Mesenchymal stem cell (in vitro differentiated cells and primary cell): ENCODE measurements around the gene SEC24C.
A peak's percentile ranks its signal among the peaks of the same experiment; 100 is the strongest.
"Not testable (repeated sequence)": the region's sequence is repeated elsewhere in the genome, so short reads cannot be mapped to it uniquely, and the experiment has no call there.

Source experiments
- DNase-seq: peaks from one replicate; pipeline ENCODE4 v3.0.0-alpha.2; 2013
- H2AFZ ChIP-seq: one replicate; pipeline ENCODE4 v1.6.1; 2013; ENCODE audit warnings: low read depth, mild to moderate bottlenecking, control low read depth, inconsistent platforms, low read length, moderate library complexity
- H2AK5ac ChIP-seq: 2 replicates; pipeline ENCODE4 v1.6.1; 2013; ENCODE audit warnings: low read length, moderate library complexity, mild to moderate bottlenecking, inconsistent platforms; ENCODE audit not compliant: severe bottlenecking
- H2BK120ac ChIP-seq: one replicate; pipeline ENCODE4 v1.6.1; 2013; ENCODE audit warnings: low read depth, mild to moderate bottlenecking, inconsistent platforms, low read length, moderate library complexity
- H2BK12ac ChIP-seq, 2 experiments: one replicate each; pipeline ENCODE4 v1.6.1; 2013; ENCODE audit warnings: inconsistent platforms in 2 of 2, low read length in 2 of 2, mild to moderate bottlenecking in 2 of 2, moderate library complexity in 2 of 2, control low read depth in 1 of 2
- H2BK15ac ChIP-seq: one replicate; pipeline ENCODE4 v1.6.1; 2013; ENCODE audit warnings: mild to moderate bottlenecking, low read depth, inconsistent platforms; ENCODE audit not compliant: poor library complexity, severe bottlenecking
- H2BK5ac ChIP-seq: 2 replicates; pipeline ENCODE4 v1.6.1; 2013; ENCODE audit warnings: low read depth, mild to moderate bottlenecking, low read length, control low read depth, inconsistent platforms; ENCODE audit not compliant: poor library complexity, severe bottlenecking
- H3K14ac ChIP-seq, 2 experiments: one replicate each; pipeline ENCODE4 v1.6.1; 2013; ENCODE audit warnings: inconsistent platforms in 2 of 2, low read length in 2 of 2, control low read depth in 1 of 2, mild to moderate bottlenecking in 1 of 2, moderate library complexity in 1 of 2
- H3K18ac ChIP-seq, 2 experiments: one replicate each; pipeline ENCODE4 v1.6.1; 2013; ENCODE audit warnings: inconsistent platforms in 2 of 2, low read length in 2 of 2, control low read depth in 1 of 2, low read depth in 1 of 2, mild to moderate bottlenecking in 1 of 2
- H3K23ac ChIP-seq, 2 experiments: one replicate each; pipeline ENCODE4 v1.6.1; 2013; ENCODE audit warnings: inconsistent platforms in 2 of 2, low read length in 2 of 2, mild to moderate bottlenecking in 2 of 2, moderate library complexity in 2 of 2, control low read depth in 1 of 2
- H3K27ac ChIP-seq: 2 replicates; pipeline ENCODE4 v1.5.1; 2013; ENCODE audit warnings: mild to moderate bottlenecking, moderate library complexity, low read length, control low read depth, inconsistent platforms; ENCODE audit not compliant: poor library complexity, severe bottlenecking
- H3K27me3 ChIP-seq, 2 experiments: 2 replicates each; pipeline versions ENCODE4 v1.6.1 to v1.7.0; 2013; ENCODE audit warnings: low read length in 2 of 2, mild to moderate bottlenecking in 2 of 2, moderate library complexity in 2 of 2, control low read depth in 1 of 2, inconsistent platforms in 1 of 2; ENCODE audit not compliant: control insufficient read depth in 1 of 2, insufficient read depth in 1 of 2
- H3K36me3 ChIP-seq, 2 experiments: 2 replicates each; pipeline versions ENCODE4 v1.6.1 to v1.7.0; 2013; ENCODE audit warnings: low read length in 2 of 2, control low read depth in 1 of 2, inconsistent platforms in 1 of 2, low read depth in 1 of 2, mild to moderate bottlenecking in 1 of 2; ENCODE audit not compliant: insufficient read depth in 2 of 2, control insufficient read depth in 1 of 2
- H3K4ac ChIP-seq, 2 experiments: one replicate each; pipeline ENCODE4 v1.6.1; 2013; ENCODE audit warnings: inconsistent platforms in 2 of 2, low read length in 2 of 2, mild to moderate bottlenecking in 2 of 2, moderate library complexity in 2 of 2, control low read depth in 1 of 2, low read depth in 1 of 2
- H3K4me1 ChIP-seq: 2 replicates; pipeline ENCODE4 v1.6.1; 2013; ENCODE audit warnings: low read depth, low read length, control low read depth; ENCODE audit not compliant: control insufficient read depth, insufficient read depth
- H3K4me2 ChIP-seq: 2 replicates; pipeline ENCODE4 v1.6.1; 2013; ENCODE audit warnings: low read length, mild to moderate bottlenecking, inconsistent platforms; ENCODE audit not compliant: poor library complexity, severe bottlenecking
- H3K4me3 ChIP-seq, 2 experiments: 2 replicates each; pipeline versions ENCODE4 v1.5.1 to v1.7.0; 2013; ENCODE audit warnings: low read length in 2 of 2, mild to moderate bottlenecking in 2 of 2, control low read depth in 1 of 2, low read depth in 1 of 2; ENCODE audit not compliant: insufficient read depth in 1 of 2
- H3K79me1 ChIP-seq: replicated peaks from 2 replicates; pipeline ENCODE4 v1.6.1; 2013; ENCODE audit warnings: mild to moderate bottlenecking, control low read depth, low read length, inconsistent platforms; ENCODE audit not compliant: poor library complexity, severe bottlenecking
- H3K9ac ChIP-seq: 2 replicates; pipeline ENCODE4 v1.7.0; 2013; ENCODE audit warnings: mild to moderate bottlenecking, low read length, moderate library complexity
- H3K9me3 ChIP-seq: 2 replicates; pipeline ENCODE4 v1.7.0; 2013; ENCODE audit warnings: mild to moderate bottlenecking, low read length; ENCODE audit not compliant: control insufficient read depth
- H4K8ac ChIP-seq: one replicate; pipeline ENCODE4 v1.6.1; 2013; ENCODE audit warnings: inconsistent platforms, mild to moderate bottlenecking, low read length, moderate library complexity
- H4K91ac ChIP-seq: one replicate; pipeline ENCODE4 v1.6.1; 2013; ENCODE audit warnings: mild to moderate bottlenecking, low read length, inconsistent platforms
- WGBS: methylation state at CpG from one replicate; pipeline ENCODE4 v1.1.7; 2013; ENCODE audit warnings: mixed read lengths; 5-methylcytosine and 5-hydroxymethylcytosine counted together

SEC24C gene

GRCh38 chr10:73715179-73716156 lies 28.7 kb upstream of the SEC24C start:
- H2AFZ ChIP-seq, H2AK5ac ChIP-seq, H3K4ac ChIP-seq, H3K4me2 ChIP-seq, H2BK15ac ChIP-seq, H3K9ac ChIP-seq, DNase-seq, H3K14ac ChIP-seq, H3K4me1 ChIP-seq, H2BK120ac ChIP-seq, H3K79me1 ChIP-seq, H3K23ac ChIP-seq, H4K8ac ChIP-seq, H3K4me3 ChIP-seq, H4K91ac ChIP-seq, H3K9me3 ChIP-seq, H3K18ac ChIP-seq, H3K27ac ChIP-seq, H2BK12ac ChIP-seq, H3K27me3 ChIP-seq, H2BK5ac ChIP-seq: not testable (repeated sequence)
- WGBS: 94% methylated on average over 12 of the region's 17 CpGs
- H3K36me3 ChIP-seq: peaks cover 12 to 51% of the 10 kb centered on the region in 2 experiments

DNA sequence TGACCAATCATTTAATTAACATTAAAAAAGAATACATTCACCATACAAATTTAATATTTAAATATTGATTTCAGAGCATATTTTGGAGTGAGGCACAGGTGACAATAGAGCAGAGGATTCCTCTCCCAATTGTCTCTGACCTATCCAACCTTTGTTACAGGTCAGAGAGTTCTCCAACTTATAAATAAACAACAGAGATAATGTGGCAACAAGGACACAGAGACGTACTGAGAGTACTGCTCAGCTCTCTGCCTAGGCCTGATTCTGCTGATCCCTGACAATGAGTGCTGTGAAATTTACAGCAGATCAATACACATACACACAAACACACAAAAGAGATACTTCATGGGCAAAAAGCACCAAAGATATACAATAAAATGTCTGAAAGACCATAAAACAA lies 27.9 kb upstream of the SEC24C start:
- Histone ChIP-seq H2BK12ac (no peak overlapping the region), H3K14ac (no peak overlapping the region), H3K79me1 (peaks cover 6% of the 10 kb centered on the region), H4K91ac (no peak overlapping the region), H3K4me2 (no peak overlapping the region), H3K27ac (no peak overlapping the region), H3K4me1 (no peaks in the 10 kb centered on the region), H2AFZ (no peak overlapping the region), H3K18ac (no peak overlapping the region), H3K9ac (no peak overlapping the region), H2BK120ac (no peak overlapping the region), H4K8ac (no peak overlapping the region), H3K23ac (no peak overlapping the region), H3K9me3 (no peaks in the 10 kb centered on the region), H3K4me3 (no peak overlapping the region), H2BK5ac (no peak overlapping the region), H3K4ac (no peak overlapping the region), H3K36me3 (peaks cover 12 to 58% of the 10 kb centered on the region in 2 experiments), H3K27me3 (no peaks in the 10 kb centered on the region), H2BK15ac (no peak overlapping the region), H2AK5ac (no peak overlapping the region)
- whole genome bisulfite sequencing: 90% methylated on average over 1 of the region's 1 CpG
- DNase-seq: no peak

GRCh38 chr10:73717556-73717955 lies 26.6 kb upstream of the SEC24C start:
- Histone ChIP-seq H3K36me3 (peaks cover 19 to 71% of the 10 kb centered on the region in 2 experiments), H3K27me3 (no peaks in the 10 kb centered on the region), H3K9me3 (no peaks in the 10 kb centered on the region), H3K9ac (no peak overlapping the region), H3K23ac (no peak overlapping the region), H3K4me3 (no peak overlapping the region), H3K4me1 (no peaks in the 10 kb centered on the region), H2BK15ac (no peak overlapping the region), H3K27ac (no peak overlapping the region), H3K79me1 (peaks cover 7% of the 10 kb centered on the region), H2BK12ac (no peak overlapping the region), H2BK120ac (no peak overlapping the region), H4K8ac (no peak overlapping the region), H3K4me2 (no peak overlapping the region), H2AFZ (no peak overlapping the region), H3K14ac (no peak overlapping the region), H4K91ac (no peak overlapping the region), H2BK5ac (no peak overlapping the region), H2AK5ac (no peak overlapping the region), H3K4ac (no peak overlapping the region), H3K18ac (no peak overlapping the region)
- WGBS: 92% methylated on average over 5 of the region's 5 CpGs
- no peak for DNase-seq

DNA sequence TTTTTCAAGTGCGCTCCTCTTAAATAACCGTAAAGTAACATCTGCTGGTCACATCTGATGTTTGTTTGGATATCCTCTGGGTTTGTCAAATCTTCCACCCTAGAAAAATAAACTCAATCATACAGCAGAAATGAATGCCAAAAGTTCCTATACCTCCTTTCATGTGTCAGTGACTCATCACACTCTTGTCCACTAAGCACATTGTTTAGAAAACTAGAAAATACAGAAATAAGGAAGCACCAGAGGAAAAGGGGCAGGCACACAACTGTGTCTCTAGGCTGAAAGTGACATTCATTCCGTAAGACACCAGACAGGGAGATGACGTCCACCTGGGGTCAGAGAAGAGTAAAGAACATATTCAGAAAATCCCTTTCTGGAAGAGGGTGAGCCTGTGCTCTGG lies 23.6 kb upstream of the SEC24C start:
- not testable (repeated sequence) for H2BK12ac ChIP-seq, H2AK5ac ChIP-seq, H3K4me1 ChIP-seq, H3K23ac ChIP-seq, H3K18ac ChIP-seq, H3K27ac ChIP-seq, H3K4ac ChIP-seq, H2BK5ac ChIP-seq, H4K8ac ChIP-seq, H4K91ac ChIP-seq, H3K14ac ChIP-seq, H3K9me3 ChIP-seq, H3K4me3 ChIP-seq, H2BK120ac ChIP-seq, H2AFZ ChIP-seq, H3K4me2 ChIP-seq, H3K9ac ChIP-seq, H3K27me3 ChIP-seq, H2BK15ac ChIP-seq
- peaks cover 12% of the 10 kb centered on the region for H3K79me1 ChIP-seq
- WGBS: 76% methylated on average over 4 of the region's 4 CpGs
- peaks cover 19 to 95% of the 10 kb centered on the region in 2 experiments for H3K36me3 ChIP-seq
- DNase-seq: peak; percentile 48
